K562 treated with DMSO at 1 percent for 12 hours (cell line): Measurements from ENCODE around the gene DOCK1. TPM values are rescaled to one million over a fixed set of nuclear protein-coding genes. Genes with fewer than 3 reads are reported as not detected.

ENCODE experiments used
- total RNA-seq: library from RNA; unstranded; fragments of 300-600 nt; gene quantifications from 2 replicates; pipeline ENCODE4 v1.2.3, GENCODE V29; 2022; ENCODE audit not compliant: insufficient read depth

The DOCK1 gene
- total RNA-seq, result not detected in 2 replicates

GRCh38 chr10:126904818-126905701 is at the start of gene DOCK1:
DOCK1 (plus strand) TSS chr10:126905428; CDS start chr10:126905518, 90 bp downstream.

GRCh38 chr10:127196282-127197153 is 291.3 kb downstream of the DOCK1 start, which contains the start of gene INSYN2A:
INSYN2A (minus strand) TSS chr10:127196591; CDS start chr10:127176395, 20,196 bp downstream.

Other genes with a start within 250 kb of the DOCK1 start
- gene C10orf90, start 234.7 kb upstream of the DOCK1 start, total RNA-seq, result not detected in 2 replicates